AML-193 (cell line): ENCODE results near the gene NLRP1.

Source experiments
- DNase-seq, 2 experiments: peaks; one replicate each; lab custom pipeline; 2025; lab: John Stamatoyannopoulos, UW

Gene NLRP1

DNA sequence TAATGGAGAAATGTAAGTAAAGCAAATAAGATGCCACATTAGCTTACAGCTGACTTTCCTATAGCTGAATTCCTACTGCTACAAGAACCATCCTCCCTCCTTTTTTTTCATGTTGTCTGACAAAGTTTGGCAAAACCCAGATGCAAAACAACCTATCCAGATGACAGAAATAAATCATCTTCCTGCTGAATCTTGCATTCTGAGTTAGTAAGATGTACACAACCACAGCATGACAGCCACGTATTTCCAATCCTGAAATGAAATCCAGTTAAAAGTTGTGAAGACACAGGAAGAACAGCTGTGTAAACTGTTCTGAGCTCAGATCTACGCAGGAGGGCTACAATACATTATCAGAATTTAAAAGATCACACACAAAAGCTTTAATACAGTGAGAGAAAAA lies 110.4 kb downstream of the NLRP1 start:
- no peak for DNase-seq

DNA sequence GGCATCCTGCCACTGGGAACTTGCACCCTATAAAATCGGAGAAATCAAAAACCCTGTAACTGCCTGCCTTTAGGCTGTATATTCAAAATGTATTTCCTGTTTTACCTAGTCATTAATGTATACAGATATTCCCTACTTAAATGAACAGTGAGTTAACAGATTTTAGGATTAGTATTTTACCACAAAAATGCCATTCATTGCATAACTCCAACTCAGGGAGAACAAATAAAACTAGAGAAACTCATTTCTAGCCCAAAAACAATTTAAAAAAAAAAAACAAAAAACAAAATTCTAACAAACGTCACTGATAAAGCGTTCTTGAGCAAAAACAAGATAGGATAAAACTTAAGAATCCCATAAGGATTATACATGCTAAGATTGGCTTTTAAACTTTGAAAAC lies 111.8 kb downstream of the NLRP1 start:
- DNase-seq, result no peak

DNA sequence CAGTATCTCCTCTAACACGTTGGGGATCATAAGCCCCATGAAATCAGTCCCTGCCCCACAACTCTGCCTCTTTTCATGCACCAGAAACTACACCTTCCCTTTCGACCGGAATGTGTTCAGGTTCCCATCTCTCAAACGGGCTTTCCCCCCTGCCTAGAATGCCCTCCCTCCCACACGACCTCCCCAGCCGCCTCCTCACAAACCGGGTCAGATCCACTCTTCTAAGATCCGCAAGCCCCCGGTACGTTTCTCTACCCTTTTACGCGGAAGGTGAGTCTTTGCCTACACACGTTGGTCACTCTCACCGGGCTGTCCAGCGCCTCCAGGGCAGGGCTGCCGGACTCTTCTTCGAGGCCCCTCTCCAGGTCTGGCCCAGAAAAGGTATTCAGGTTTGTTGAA lies 116.2 kb downstream of the NLRP1 start:
- no peak for DNase-seq

DNA sequence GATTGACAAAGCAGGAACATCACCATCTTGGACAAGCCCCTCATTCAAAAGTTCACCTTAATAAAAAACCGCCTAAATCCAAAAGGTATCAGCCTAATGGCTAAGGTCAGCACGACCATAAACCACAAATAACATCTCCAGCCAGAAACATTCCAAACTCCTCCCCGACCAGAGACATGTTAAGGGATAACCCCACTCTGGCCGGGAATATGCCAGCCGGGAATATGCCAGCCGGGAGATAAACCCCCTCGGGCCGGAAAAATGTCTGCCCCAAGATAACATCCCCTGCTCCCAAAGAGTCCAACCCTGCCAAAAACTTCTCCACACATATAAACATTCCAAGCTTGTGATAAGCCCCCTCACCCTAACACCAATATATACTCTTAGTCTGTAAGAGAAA lies 116.9 kb downstream of the NLRP1 start:
- DNase-seq, result no peak

DNA sequence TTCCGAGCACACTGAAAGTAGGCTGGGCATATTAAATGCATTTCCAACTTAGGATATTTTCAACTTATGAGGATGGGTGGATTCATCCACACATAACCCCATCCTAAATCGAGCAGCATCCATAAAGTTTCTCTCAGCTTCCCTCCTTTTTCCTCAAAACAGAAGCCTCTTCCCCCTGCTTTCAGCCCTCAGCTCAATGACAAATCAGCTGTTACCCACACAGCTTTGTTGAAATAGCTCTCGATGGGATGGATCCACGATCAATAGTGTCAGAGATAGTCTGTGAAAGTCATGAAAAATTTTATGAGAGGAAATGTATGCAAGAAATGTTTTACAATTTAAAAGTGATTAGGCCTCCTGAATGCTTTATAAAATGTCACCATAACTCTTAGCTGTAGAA lies 118.0 kb downstream of the NLRP1 start:
- no peak for DNase-seq

DNA sequence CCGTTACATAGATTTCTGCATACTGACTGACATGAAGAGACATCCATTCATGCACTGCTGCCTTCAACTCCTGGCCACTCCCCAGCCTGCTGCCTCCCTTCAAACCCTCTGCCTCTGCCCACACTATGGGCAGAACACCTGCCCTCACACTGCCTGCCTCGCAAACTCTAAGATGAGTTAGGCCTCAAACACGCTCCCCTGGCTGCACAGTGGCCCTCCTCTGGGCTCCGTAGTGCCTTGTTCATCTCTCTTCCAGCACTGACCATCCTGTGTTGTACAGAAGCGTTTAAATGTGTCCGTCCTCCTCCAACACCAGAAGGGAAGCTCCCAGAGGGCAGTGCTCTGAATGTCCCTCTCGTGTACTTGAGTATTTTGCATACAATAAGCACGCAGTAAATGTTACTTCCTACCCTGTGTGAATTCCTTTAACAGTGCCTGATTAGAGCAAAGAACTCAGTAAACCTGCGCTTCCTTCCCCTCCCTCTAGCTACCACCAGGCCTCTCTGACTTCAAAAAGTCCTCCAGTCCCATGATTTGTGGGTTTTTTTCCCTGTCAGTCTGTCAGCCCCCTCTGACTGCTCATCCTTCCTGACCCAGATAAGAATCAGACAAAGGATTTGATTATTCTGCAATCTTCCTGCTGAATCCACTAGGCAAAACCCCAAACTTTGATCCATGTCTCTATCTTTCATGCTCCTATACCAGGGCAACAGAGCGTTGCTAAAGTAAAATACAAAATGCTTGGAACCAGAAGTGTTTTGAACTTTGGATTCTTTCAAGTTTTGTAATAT lies 119.4 kb downstream of the NLRP1 start:
- DNase-seq, result no peak
